GM18505 (cell line): ENCODE data around the gene ZNF146.
A peak's percentile ranks its signal among the peaks of the same experiment; 100 is the strongest.
"Not testable (repeated sequence)": the region's sequence is repeated elsewhere in the genome, so short reads cannot be mapped to it uniquely, and the experiment has no call there.

Source experiments
- ATAC-seq: cut with Tn5 transposase; IDR thresholded peaks from one replicate; pipeline ENCODE4 v1.9.1; 2021; ENCODE audit not compliant: unreplicated experiment
- POLR2A ChIP-seq: IDR thresholded peaks from 4 replicates; pipeline ENCODE4 v1.6.1; 2011; ENCODE audit warnings: borderline replicate concordance; ENCODE audit not compliant: insufficient read depth, insufficient read length; ENCODE audit errors: extremely low read depth

ZNF146 gene

DNA sequence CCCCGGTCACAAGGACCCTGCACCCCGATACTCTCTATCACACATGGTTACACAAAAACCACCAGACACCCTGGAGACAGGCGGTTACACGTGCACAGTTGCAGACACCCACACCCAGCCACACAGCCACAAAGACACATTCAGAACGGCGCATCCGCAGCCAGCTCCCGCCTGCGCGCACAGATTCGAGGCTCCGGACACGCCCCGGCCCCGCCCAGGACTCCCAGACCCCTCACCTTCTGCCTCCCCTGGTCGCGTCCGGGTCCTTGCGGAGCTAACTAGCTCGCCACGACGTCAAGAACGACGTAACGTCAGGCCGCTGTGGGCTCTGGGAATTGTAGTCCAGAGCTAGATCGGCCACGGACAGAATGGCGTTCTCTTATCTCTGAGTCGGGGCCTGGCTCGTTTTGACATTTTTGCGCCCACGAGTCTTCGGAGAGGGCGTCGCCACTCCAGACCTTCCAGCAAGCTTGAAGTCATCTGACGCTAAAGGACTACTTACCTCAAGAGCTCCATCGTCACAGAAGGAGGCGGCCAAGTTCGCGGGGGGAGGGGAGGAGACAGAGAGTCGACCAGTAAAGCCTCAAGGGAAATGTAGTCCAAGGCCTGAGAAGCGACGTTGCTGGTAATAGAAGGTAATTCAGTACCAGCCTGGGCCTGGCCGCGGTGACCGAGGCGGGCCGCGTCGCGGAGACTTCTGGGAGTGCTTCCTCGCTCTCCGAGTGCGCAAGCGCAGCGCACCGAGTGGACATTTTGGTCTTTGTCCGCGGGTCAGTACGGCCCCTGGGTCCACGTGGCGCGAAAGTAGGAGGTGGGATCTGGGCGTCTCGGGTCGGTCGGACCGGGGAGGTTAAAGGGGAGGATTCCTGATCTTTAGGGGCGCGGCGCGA, at the start of gene ZNF146, which contains the start of gene ZNF565:
Gene ZNF146 (plus strand): TSS at position 721 of the 890 bp plus-strand sequence. CDS start 21,335 bp downstream, outside the sequence.
Gene ZNF565 (minus strand): TSS at position 280 of the 890 bp plus-strand sequence. CDS start 12,680 bp downstream, outside the sequence.
- peak; percentile 87 for TF ChIP-seq POLR2A
- ATAC-seq, result peak; percentile 91

- no peak for TF ChIP-seq POLR2A
- ATAC-seq, result no peak
Measured at GRCh38 chr19:36169084-36169760, 45.7 kb upstream of the ZNF146 start.

DNA sequence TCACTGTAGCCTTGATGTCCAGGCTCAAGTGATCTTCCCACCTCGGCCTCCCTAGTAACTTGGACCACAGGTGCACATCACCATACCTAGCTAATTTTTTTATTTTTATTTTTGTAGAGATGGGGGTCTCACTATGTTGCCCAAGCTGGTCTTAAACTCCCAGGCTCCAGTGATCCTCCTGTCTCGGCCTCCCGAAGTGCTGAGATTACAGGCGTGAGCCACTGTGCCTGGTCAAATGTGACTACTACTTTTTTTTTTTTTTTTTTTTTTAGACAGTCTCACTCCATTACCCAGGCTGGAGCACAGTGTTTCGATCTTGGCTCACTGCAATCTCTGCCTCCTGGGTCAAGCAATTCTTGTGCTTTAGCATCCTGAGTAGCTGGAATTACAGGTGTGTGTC, 42.1 kb upstream of the ZNF146 start:
- ATAC-seq, result no peak
- TF ChIP-seq POLR2A, result no peak

- not testable (repeated sequence) for ATAC-seq
Measured at GRCh38 chr19:36173846-36174245, 41.1 kb upstream of the ZNF146 start.

DNA sequence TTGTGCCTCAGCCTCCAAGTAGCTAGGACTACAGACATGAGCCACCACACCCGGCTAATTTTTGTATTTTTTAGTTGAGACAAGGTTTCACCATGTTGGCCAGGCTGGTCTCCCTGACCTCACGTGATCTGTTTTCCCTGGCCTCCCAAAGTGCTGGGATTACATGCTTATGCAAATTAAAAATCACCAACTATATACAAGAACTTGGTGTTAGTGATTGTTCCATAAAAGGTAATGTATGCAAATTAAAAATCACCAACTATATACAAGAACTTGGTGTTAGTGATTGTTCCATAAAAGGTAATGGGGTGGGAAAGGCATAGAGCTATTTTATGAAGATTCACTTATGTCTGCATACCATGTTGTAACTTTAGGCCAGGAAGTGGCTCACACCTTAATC, 35.8 kb upstream of the ZNF146 start:
- not testable (repeated sequence) for ATAC-seq

DNA sequence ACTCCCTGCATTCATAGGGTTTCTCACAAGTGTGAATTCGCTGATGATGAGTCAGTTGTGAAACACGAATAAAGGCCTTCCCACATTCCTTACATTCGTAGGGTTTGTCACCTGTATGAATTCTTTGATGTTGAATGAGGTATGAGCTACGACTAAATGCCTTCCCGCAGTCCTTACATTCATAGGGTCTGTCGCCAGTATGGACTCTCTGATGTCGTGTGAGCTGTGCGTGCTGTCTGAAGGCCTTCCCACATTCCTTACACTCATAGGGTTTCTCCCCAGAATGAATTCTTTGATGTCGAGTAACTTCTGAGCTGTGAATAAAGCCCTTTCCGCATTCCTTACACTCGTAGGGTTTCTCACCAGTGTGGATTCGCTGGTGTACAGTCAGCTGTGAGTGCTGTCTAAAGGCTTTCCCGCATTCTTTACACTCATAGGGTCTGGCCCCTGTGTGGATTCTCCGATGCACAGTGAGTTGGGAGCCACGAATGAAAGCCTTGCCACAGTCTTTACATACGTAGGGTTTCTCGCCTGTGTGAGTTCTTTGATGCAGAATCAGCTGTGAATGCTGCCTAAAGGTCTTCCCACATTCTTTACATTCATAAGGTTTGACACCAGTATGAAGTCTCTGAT, 32.2 kb upstream of the ZNF146 start:
- TF ChIP-seq POLR2A, result no peak
- no peak for ATAC-seq

DNA sequence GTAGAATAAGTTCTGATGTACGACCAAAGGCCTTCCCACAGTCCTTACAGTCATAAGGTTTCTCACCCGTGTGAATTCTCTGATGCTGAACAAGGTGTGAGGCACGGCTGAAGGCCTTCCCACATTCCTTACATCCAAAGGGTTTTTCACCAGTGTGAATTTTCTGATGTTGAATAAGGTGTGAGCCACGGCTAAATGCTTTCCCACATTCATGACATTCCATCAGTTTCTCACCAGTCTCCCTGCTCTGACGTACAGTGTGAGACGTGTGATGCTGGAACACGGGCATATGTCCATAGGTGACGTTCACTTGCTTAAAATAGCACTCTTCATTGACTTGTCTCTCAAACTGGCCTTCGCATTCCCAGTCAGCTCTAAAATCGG, 31.7 kb upstream of the ZNF146 start:
- TF ChIP-seq POLR2A, result no peak
- no peak for ATAC-seq

DNA sequence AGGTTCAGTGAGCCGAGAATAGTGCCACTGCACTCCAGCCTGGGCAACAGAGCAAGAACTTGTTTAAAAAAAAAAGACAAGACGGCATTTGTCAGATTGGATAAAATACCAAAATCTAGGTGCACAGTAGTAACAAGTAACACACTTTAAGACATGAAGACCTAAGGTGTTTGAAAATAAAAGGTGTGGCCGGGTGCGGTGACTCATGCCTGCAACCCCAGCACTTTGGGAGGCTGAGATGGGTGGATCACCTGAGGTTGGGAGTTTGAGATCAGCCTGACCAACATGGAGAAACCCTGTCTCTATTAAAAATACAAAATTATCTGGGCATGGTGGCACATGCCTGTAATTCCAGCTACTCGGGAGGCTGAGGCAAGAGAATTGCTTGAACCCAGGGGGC, 28.2 kb upstream of the ZNF146 start:
- ATAC-seq, result not testable (repeated sequence)

DNA sequence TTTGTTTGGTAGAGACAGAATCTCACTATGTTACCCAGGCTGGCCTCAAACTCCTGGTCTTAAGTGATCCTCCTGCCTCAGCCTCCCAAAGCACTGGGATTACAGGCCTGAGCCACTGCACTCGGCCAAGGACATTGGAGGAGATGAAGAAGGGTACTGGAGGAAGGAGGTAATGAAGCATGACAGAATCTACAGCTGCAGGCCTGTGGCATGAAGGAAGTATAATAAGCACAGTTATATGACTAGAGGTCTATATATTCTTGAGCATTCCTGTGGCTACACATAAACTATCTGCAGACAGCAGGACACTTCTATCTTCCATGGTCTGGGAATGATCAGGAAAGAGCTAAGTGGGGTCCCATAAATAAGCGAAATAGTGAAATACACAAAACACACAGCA, 18.7 kb upstream of the ZNF146 start:
- no peak for ATAC-seq
- no peak for TF ChIP-seq POLR2A

GRCh38 chr19:36198119-36198518, 16.8 kb upstream of the ZNF146 start:
- ATAC-seq, result no peak

DNA sequence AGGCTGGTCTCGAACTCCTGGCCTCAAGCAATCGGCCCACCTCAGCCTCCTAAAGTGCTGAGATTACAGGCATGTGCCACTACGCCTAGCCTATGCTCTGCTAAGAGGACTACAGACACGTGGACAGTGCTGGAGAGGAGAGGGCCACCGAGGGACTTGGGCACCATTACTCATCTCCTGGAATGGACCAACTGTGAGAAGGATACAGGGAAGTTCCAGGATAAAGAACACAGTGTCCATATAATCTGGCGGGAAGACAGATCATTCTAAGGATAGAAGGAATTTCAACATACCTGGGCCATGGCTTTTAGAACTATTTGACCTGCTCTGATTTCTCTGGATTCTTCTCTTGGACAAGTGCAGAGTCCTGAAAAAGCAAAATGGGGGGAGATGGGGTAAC, 13.2 kb upstream of the ZNF146 start:
- no peak for TF ChIP-seq POLR2A
- no peak for ATAC-seq

More at GRCh38 chr19:36198119-36198518, 16.8 kb upstream of the ZNF146 start:
- no peak for TF ChIP-seq POLR2A

GRCh38 chr19:36203293-36203692, 11.6 kb upstream of the ZNF146 start:
- no peak for TF ChIP-seq POLR2A
- no peak for ATAC-seq

- TF ChIP-seq POLR2A, result no peak
Measured at GRCh38 chr19:36207605-36208252, 7.2 kb upstream of the ZNF146 start.

More at GRCh38 chr19:36207605-36208252, 7.2 kb upstream of the ZNF146 start:
- ATAC-seq, result no peak
